ENCODE data around the gene KIF13A.

- no peak for TF ChIP-seq CTCF (IDR thresholded peaks at IDR 0.05 in 8 of 11, conservative IDR thresholded peaks at IDR 0.05 in 3 of 11)
- no peak for TF ChIP-seq POLR2A (IDR thresholded peaks at IDR 0.05)
- TF ChIP-seq POLR2AphosphoS5 (IDR thresholded peaks at IDR 0.05): no peak
Observed at GRCh38 chr6:17974570-17975368, 12.7 kb downstream of the KIF13A start.

Data from spleen (tissue), 7 donors.